AG20443 (cell line): Measurements from ENCODE around the gene MCFD2.

Experiments
- DNase-seq: peaks from one replicate; pipeline ENCODE4 v3.0.0; 2012; ENCODE audit warnings: low spot score, mixed read lengths

MCFD2 gene

GRCh38 chr2:46915281-46915810 is at the start of gene MCFD2:
TSS of gene MCFD2 (minus strand) at chr2:46915806. CDS start at chr2:46909171, 6,635 bp downstream.
- DNase-seq = peak; percentile 65

DNA sequence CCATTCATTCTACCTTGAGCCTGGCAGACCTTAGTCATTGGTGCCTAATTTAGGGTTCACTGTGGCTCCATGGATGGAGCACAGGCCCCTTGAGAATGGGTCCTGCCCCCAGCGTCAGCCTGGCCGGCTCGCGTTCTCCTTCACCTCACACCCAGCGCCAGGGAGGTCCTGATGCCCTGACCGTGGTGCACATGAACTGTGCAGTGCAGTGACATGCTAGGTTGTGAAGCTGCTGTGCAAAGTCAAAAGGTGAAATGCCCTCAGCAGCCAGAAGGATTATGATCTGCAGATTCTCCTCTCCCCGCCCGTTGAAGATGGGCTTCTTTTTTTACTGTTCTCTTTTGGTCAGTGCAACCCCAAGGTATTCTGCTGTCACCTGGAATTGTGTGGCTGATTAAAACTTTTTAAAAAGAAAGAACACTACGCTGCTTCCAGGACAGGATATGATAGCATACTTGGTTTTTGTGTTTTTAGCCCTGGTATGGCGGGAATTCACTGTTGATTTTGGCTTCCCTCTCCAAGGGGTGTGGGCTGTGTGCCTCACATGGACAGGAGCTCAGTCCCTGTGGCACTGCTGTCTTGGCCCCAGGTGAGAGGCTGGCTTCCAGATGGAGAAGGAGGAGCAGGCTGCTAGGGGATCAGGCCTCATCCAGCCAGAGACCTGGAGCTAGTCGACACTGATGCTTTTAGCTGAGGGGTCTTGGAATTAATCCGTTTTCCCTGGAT is 49.4 kb upstream of the MCFD2 start:
- peak; percentile 32 for DNase-seq

DNA sequence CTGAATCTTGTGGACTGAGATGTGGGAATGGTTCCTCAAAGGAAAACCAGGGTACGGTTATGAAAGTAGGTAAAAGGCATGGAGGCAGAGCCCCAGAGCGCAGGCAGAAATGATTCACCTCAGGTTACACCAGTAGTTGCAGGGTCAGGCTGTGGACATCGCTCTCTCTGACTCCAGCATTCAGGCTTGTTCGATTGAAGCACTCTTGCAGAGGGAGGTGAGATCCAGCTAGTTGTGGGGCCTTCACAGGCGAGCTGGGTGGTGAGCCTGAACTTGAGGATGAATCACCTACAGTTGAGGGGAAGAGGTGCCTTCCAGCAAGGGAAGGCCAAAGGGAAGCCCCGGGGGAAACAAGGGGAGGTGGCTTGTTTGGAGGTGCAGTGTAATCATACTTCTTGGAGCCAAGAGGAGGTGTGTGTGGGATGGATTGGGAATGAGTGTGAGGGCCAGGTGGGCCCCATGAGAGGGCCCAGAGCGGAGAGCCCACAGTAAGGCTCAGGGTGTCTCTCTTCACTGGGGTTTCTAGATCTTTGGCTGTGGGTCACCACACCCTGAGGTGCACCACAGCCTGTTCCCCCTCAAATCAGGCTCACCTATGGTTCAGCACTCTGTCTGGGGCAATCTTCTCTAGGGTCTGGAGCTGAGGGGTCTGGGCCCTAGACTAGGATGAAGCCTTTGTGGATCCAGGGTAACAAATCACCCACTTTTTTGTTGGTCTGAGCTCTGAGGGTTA is 48.5 kb upstream of the MCFD2 start:
- DNase-seq = no peak

DNA sequence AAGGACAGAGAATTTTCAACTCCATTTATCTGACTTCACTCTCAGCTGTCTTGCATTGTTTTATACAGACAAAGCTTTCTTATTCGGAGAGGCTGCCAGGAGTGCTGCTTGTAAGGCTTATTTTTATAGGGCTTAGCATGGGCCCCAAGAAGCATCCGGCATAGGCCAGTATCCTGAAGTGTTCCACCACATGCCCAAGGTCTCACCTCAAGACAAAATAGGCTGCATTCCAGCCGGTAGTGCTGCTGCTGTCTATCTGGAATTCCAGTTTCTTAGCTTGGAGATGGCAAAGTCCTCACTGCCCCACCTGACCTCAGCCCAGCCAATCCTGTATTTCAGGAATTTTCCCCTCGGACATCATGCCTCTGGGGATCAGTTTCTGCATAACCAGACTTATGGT is 47.6 kb upstream of the MCFD2 start:
- DNase-seq = no peak

DNA sequence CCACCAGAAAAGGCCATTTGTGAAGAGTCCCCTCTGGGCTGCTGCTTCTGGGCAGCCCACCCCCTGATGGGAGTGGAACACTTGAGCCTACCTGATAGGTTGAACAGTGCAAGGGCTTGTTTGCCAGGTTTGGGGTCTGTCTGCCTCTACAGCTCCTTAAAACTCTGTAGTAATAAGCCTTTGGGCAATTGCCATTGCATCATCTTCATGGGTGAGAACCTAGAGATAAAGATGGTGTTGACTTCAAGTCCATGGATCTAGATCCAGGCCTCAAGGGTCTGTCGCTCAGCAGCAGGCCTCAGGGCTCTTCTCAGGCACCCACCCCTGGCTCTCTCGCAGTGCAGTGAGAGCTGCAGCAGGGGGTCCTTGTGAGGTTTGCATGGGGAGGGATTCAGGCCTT is 47.1 kb upstream of the MCFD2 start:
- DNase-seq = no peak

GRCh38 chr2:46960618-46961017 is 45.0 kb upstream of the MCFD2 start:
- DNase-seq = no peak

DNA sequence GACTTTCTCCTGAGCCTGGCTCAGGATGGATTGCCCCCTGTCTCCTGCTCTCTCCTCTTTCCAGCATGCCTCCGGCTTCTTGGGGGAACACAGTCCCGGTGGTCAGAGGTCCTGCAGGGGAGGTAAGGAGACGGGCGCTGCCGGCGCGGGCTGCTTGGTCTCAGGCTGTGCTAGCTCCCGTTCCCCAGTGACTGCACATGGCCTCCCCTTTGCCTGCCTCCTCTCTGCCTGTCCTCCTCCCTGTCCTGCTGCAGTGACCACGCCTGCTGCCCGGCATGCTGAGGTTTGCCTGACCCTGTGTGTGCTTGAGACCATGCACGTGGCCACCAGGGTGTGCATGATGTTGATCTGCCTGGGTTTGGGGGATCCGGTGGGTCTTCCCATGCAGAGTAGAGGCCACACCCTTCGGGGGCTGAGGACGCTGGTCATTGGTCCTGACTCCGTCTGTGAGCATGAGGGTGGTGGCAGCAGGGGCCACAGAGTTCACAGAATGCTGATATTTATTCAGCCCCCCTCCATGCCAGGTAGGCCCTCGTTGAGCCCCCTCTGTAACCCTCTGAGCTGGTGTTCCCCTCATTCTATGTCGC is 42.9 kb upstream of the MCFD2 start:
- no peak for DNase-seq

GRCh38 chr2:46956981-46957531 is 41.5 kb upstream of the MCFD2 start:
- DNase-seq = no peak

DNA sequence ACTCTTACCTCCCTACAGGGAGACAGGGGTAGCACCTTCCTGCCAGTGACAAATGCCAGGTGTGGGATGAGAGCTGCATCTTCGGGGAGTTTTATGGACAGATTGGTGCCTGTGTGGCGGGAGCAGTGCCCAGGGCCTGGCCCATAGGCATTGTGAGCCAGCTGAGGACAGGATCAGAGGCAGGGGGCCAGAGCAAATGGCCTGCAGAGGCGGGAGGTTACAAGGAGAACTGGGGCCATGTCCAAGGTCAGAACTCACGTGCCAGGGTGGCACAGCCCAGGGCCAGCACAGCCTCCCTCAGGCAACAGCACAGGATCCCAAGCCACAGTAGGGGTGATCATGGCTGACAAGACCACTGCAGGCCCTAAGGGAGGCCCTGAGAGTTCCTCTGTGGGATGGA is 40.2 kb upstream of the MCFD2 start:
- no peak for DNase-seq

DNA sequence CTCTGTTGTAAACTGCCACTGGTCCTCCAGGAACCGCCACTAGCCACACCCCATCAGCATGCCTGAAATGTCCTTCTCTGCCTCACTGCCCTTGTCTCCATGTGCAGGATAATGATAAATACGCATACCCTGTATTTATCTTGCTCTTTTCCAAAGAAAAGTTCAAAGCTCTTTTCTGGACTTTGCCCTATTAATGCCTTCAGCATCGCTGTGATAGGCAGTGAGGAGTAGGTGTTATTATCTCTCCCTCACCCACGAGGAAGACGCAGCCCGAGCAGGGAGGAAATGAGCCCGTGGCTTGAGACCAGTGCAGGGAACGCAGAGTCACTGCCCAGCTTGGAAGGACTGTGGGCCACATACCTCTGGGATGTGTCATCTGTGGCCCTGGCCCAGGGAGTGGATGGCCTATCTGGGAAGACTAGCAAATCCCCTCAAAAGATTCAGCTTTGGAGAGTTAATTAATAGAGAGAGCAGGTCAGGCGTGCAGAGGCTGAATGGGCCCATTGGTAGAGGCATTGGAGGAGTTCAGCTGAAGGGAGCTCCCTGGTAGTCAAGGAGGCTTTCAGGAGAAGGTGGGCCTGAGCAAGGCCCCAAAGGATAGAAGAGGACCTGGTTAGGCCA is 39.5 kb upstream of the MCFD2 start:
- DNase-seq = peak; percentile 94

- no peak for DNase-seq
Measured at GRCh38 chr2:46952171-46952570, 36.6 kb upstream of the MCFD2 start.

DNA sequence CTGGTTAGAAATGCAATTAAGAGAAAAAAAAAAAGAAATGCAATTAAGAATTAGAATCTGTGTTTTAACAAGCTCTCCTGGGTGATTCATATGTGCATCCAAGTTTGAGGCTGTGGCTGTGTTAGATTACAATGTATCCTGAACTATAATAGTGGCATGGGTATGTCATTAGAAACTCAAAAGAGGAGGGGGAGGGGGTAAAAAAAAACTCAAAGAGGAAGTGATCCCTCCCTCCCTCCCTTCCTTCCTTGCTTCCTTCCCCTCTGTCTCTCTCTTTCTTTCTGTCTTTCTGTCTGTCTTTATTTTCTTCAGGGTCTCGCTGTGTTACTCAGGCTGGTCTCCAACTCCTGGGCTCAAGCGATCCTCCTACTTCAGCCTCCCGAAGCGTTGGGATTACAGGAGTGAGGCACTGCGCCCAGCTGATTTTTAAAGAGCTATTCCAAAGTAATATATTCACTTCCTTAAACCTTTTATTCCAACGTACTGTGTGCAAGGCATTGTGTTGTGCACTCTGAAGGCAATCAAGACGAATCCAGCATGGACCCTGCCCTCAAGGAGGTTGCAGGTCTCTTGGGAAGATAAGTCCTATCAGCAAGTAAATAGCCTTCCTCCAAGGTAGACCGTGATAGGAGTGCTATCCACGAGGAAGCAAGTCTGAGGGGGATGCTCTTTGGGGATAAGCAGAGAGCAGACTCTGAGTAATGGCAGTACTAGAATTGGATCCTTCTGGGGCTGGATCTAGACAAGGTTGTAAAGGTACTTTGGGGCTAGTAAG is 35.9 kb upstream of the MCFD2 start:
- DNase-seq = no peak

DNA sequence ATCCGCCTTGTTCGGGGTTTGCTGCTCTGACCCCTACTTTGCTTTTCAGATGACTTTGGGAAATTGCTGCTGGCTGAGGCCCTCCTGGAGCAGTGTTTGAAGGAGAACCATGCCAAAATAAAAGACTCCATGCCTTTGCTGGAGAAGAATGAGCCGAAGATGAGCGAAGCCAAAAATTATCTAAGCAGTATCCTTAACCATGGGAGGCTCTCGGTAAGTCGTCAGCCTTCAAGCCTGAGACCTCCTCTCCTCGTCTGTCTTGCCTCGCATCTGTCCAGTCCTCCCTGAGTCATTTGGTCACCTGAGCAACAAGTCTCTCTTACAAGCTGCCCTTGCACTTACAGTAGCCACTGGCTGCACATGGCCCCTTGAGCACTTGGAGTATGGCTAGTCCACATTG is 34.7 kb upstream of the MCFD2 start:
- DNase-seq = no peak

- DNase-seq = no peak
Measured at GRCh38 chr2:46947841-46948240, 32.2 kb upstream of the MCFD2 start.

- no peak for DNase-seq
Measured at GRCh38 chr2:46945671-46946070, 30.1 kb upstream of the MCFD2 start.

GRCh38 chr2:46943881-46944798 is 28.5 kb upstream of the MCFD2 start:
- no peak for DNase-seq

- DNase-seq = no peak
Measured at GRCh38 chr2:46942891-46943626, 27.5 kb upstream of the MCFD2 start.

DNA sequence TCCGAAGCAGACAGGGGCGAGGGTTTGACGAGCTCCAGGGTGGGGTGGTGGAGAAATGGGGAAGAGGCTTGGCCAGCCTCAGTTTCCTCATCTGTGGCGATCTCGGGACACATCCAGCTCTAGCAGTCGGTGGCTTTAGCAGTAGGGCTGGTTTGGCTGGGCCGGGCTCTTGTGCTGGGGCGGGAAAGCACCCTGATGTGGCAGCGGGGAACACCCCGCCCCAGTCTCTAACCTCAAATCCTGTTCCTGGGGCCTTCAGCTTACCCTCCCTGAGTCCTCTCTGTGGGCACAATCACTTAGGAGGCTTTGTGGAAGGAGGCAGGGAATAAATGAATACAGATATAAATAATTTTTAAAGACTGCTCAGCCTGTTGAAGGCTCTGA is 26.5 kb upstream of the MCFD2 start:
- DNase-seq = peak; percentile 51

GRCh38 chr2:46939626-46940359 is 24.2 kb upstream of the MCFD2 start:
- no peak for DNase-seq
